Hepatic stellate cell (primary cell): Measurements from ENCODE around the gene C19orf33.

Experiments used
- DNase-seq: peaks from one replicate; pipeline ENCODE4 v3.0.0; 2011; ENCODE audit warnings: low spot score

Gene C19orf33

DNA sequence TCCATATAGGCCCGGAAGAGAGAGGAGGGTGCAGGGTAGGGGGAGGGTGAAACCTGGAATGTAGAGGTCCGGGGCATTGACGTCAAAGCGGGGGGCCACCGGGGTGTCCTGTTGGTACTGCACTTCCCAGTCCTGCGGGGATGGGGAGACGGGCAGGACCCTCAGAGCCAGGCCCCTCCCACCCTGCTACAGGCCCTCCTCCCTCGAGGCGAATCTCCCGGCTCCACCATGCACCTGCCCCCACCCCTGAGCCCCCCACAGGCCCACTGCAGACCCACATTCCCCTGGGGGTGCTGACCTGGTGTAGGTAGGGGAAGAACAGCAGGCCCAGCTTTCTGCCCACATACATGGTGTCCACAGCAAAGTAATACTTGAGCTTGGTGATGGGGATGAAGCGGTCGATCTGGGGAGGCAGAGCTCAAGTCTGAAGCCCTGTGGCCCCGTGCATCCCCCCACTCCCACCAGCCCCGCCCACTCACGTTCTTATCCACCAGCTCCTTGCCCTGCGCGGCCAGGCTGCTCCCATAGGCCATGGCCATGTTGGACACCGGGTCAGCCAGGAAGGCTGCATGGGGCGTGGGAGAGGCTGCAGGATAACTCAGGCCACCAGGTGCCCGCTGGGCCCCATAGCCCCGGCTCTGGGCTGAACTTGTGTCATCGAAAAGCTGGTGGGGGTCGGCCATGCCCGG, 5.0 kb downstream of the C19orf33 start:
- DNase-seq = no peak

DNA sequence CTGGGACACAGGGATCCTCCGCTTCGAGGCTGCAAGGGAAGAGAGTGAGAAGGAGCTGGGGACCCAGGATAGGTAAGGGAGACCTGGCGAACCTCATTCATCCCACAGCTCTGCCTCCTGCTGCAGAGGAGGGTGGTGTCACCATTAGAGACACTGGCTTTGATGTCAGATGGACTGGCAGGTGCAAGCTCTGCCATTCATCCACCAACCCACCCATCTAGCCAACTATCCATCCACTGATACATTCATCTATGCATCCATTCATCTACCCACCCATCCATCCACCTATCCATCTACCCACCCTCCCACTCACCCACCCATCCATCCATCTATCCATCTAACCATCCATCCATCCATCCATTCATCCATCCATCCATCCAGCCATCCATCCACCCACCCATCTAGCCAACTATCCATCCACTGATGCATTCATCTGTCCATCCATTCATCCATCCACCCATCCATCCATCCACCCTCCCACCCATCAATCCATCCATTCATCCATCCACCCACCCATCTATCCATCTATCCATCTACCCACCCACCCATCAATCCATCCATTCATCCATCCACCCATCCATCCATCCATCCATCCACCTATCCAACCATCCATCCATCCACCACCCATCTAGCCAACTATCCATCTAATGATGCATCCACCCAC, 5.7 kb downstream of the C19orf33 start:
- DNase-seq = no peak

DNA sequence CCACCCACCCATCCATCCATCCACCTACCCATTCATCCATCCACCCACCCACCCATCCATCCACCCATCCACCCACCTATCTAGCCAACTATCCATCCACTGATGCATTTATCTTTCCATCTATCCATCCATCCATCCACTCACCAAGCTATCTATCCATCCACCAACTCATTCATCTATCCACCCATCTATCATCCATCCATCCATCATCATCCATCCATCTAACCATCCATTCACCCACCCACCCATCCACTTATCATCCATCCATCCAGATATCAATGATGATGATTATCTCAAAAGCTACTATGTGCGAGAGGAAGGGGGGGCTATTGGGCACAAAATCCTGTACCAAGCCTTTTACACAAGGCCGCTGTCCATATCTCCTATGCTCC, 6.2 kb downstream of the C19orf33 start:
- no peak for DNase-seq

DNA sequence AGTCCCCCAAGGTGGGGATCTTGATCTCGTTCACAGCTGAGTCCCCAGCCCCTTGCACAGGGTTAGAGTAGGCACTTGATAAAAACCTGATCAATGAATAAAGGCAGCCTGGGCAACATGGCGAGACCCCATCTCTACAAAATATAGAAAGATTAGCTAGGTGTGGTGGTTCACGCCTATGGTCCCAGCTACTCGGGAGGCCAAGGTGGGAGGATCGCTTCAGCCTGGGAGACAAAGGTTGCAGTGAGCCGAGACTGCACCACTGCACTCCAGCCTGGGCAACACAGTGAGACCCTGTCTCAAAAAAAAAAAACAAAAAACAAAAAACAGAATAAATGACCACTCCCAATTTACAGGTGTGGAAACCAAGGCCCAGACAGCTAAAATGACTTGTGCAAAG, 6.9 kb downstream of the C19orf33 start:
- no peak for DNase-seq

DNA sequence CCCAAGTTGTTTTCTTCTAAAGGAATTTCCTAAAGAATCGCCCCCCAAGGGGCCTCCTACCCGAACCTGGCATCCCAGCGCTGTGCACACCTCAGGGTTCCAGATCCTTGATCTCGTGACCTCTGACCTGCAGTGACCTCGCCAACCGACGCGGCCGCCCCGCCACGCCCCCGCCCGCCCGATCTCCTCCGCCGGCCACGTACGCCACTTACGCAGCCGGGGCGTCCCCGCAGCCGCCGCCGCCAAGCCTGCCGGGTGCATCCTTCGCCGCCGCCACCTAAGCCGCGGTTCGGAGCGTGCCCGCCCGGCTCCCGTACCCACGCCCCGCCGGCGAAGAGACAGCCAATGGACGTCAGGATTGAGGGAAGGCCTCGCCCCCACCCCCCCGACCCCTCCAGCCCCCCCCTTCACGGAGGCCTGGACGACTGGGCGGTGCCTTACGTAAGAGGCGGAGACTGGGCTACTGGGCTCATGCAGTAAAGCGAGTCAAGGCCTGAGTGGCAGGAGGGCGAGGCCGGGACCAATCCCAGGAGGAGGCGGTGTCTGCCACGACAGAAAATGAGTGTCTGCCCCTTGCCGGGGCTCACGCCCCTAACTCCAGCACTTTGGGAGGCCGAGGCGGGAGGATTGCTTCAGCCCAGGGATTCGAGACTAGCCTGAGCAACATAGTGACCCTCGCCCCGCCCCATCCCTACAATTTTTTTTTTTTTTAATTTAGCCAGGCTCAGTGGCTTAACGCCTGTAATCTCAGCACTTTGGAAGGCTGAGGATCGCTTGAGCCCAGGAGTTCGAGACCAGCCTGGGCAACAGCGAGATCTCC, 11.8 kb downstream of the C19orf33 start, which contains the start of gene YIF1B:
Gene YIF1B, minus strand, starts transcription at position 291 of the 820 bp plus-strand sequence. Its CDS starts 30 bp downstream, at position 261.
- DNase-seq = peak; percentile 99

DNA sequence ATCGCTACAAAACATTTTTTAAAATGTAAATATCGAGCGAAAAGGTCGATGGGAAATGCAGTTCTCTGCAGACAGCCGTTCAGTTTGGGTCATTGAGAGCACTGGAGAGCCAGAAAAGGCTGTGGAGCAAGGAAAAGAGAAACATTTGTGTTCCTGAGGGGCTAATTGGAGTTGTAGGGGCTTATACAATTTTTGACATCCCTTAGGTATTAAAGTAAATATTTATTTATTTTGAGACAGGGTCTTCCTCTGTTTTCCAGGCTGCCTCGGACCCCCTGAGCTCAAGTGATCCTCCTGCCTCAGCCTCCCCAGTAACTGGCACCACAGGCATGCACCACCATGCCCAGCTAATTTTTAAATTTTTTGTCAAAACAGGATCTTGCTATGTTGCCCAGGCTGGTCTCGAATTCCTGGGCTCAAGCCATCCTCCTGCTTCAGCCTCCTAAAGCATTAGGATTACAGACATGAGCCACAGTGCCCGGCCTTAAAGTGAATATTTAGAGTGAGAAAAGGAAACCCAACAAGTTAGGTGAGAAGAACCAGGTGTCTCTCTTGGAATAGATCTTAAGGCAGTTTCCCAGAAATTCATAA, 12.5 kb downstream of the C19orf33 start:
- DNase-seq = peak; percentile 42

DNA sequence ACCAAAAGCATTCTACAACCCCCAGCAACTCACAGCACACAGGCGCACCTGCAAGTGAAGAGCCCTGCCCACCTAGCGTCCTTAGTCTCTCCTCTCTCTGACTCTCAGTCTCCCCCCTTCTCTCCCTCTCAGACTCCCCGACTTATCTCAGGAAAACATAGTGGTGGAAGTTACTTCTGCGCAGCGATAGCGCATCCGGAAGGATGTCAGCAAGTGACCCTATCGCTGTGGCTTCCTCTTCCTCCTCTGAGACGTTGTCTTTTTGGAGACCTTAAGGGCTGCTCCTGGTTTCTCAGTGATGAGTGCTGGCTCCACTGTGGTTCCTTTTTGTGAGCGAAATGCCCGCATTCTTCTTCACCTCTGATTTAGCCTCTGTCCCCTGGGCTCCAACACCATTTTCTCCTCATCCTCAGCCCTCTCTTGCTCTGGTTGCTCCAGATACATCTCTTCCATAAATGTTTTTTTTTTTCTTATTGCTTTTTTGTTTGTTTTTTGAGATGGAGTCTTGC, 13.1 kb downstream of the C19orf33 start:
- no peak for DNase-seq

DNA sequence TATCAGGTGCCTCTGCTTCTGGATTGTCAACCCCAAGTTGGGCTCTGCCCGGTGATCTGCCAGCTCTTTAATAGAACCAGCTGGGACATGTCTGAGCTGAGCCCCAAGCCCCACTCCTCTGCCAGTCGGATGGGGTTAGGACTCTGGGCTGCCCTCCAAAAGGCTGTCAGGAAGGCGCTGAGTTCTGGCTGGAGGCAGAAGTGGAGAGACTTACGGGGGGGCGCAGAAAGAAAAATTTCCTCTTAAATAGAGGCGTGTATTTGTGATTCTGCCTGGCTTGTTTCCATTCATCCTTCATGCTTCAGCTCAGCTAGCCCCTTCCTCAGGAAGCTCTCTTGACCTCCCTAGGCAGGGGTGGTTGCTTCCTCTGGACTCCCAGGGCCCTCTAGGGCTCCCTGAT, 14.6 kb downstream of the C19orf33 start:
- no peak for DNase-seq

DNA sequence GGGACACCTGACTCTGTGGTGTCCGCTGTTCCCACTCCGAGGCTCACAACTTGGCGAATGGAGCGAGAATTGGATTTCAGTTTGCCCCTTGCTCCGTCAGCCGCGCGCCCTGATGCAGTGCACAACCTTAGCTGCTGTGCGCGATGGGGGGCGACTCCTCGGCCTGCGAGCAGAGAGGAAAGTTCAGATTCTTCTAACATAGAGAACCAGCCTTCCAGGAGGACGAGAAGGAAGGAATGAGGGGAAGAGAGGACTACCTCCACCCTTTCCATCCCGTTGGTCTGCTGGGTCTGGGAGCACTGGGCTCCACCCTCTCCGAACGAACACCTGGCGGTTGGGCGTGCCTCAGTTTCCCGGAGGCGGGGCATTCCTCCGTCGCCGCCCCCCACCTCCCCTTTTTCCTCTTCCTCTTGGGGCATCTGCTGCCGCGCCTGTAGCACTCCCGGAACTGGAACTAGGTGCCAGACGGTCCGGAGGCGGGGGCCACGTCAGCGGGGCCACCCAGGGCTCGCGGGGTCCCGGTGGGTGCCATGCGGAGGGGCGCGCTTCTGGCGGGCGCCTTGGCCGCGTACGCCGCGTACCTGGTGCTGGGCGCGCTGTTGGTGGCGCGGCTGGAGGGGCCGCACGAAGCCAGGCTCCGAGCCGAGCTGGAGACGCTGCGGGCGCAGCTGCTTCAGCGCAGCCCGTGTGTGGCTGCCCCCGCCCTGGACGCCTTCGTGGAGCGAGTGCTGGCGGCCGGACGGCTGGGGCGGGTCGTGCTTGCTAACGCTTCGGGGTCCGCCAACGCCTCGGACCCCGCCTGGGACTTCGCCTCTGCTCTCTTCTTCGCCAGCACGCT, 15.6 kb downstream of the C19orf33 start, which contains the start of gene KCNK6:
Gene KCNK6, plus strand, starts transcription at position 425 of the 838 bp plus-strand sequence. Its CDS starts 106 bp downstream, at position 531.
- DNase-seq = peak; percentile 47

DNA sequence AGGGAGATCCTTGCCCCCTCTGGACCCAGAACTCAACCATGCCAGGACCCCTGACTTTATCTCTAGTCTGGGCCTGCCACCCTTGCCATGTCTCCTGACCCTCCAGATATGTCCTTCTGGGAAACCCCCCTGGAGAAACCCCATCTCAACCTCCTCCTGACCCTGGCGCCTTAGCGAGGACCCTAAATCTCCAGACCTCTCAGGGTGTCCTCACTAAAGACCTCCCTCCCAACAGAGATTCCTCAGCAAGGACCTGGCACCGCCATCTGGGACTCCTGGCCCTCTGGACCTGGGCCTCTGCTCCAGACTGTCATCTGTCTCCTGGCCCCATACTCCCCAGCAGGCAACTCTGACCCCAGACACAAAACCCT, 16.9 kb downstream of the C19orf33 start:
- no peak for DNase-seq

DNA sequence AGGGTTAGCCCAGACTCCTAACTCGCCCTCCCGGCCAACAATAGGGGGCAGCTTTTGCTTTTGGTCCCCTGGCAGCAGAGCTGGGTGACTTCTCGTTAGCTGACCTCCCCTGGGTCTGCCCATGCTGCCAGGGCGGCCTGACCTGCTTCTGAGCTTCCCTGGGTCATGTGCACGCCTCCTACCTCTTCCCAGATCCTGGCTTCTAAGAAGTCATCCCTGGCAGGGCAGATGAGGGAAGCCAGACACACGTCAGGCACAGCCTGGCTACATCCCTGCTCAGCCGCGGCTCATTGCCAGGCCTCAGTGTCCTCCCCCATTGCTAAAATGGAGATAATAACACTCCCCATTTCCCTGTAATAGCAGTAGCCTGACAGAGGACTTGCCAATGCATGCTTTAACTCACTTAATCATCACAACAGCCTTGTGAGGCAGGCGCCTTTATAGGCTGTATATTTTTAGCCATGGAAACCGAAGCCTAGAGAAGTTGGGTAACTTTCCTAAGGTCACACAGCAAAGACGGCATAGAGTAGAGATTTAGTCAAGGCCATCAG, 17.7 kb downstream of the C19orf33 start:
- DNase-seq = peak; percentile 64

DNA sequence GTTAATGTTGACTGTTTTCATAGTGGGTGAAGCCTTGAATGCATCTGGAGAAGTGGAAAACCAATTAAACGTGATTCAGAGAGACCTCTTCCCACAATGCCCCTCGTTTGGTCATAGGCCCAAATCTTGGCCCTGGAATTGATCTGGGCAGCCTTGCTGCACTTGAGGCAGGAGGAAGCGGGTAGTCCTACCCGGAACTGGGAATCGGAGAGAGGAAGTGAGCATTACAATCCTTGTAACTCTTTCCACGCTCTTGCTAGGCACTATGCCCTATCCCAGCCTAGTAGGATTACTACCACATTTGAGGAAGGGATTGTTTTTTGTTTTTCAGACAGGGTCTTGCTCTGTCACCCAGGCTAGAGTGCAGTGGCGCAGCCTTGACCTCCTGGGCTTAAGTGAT, 19.2 kb downstream of the C19orf33 start:
- DNase-seq = no peak

DNA sequence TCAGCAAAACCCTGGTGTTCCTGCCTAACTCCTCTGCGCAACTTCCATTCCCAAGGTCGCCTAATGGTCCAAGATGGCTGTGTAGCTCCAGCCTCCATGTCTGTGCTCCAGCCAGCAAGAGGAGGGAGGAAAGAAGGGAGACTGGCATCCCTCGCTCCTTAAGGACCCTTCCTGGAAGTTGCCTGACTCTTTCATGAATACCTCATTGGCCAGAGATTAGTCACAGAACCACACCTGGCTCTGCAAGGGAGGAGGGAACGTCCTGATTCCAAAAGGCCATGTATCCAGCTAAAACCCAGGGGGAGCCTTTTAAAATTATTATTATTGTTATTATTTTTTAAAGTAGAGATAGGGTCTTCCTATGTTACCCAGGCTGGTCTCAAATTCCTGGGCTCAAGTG, 20.4 kb downstream of the C19orf33 start:
- DNase-seq = no peak

DNA sequence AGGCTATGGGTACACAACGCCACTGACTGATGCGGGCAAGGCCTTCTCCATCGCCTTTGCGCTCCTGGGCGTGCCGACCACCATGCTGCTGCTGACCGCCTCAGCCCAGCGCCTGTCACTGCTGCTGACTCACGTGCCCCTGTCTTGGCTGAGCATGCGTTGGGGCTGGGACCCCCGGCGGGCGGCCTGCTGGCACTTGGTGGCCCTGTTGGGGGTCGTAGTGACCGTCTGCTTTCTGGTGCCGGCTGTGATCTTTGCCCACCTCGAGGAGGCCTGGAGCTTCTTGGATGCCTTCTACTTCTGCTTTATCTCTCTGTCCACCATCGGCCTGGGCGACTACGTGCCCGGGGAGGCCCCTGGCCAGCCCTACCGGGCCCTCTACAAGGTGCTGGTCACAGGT, 22.5 kb downstream of the C19orf33 start:
- DNase-seq = no peak

DNA sequence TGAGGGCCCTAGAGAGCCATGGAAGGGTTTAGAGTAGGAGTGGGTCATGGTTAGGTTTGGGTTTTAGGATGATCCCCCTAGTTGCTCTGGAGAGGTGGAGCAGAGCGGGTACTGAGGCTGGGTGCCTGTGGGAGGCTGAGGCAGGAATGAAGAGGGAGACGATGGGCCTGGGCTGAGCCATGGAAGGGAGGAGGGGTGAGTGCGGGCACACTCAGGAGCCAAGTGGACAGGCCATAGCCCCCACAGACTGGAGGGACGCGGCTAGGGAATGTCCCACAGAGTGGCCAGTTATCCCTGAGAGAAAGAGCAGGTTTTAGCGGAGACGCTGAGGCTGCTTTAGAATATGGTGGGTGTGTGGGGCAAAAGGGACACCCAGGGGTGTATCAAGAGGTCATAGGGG, 25.6 kb downstream of the C19orf33 start:
- no peak for DNase-seq

DNA sequence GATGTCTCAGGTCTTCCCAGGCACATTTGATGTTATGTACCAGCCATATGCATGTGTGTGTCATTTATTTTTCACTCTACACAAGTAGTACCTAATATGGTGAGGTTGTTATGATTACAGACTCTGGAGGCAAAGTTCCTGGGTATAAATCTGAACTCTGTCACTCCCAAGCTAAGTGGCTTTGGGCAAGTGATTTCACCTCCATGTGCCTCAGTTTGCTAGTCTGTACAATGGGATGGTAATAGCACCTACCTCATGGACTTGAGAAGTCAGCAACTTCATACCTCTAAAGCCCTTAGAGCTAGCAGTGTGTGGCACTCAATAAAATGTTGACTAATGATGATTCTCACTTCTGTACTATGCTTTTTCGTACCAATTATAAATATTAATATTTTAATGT, 27.7 kb downstream of the C19orf33 start:
- DNase-seq = no peak

DNA sequence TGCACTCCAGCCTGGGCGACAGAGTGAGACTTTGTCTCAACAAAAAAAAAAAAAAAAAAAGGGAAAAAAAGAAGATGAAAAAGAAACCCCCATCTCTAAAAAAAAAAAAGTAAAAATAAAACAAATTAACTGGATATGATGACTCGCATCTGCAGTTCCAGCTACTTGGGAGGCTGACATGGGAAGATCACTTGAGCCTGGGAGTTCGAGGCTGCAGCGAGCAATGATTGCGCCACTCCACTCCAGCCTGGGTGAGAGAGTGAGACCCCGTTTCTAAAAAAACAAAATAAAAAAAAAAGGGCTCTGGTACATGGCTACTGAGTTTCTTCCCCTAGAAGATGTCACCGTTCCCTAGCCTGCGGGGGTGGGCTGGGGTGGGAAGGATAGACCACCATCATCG, 29.2 kb downstream of the C19orf33 start:
- no peak for DNase-seq

DNA sequence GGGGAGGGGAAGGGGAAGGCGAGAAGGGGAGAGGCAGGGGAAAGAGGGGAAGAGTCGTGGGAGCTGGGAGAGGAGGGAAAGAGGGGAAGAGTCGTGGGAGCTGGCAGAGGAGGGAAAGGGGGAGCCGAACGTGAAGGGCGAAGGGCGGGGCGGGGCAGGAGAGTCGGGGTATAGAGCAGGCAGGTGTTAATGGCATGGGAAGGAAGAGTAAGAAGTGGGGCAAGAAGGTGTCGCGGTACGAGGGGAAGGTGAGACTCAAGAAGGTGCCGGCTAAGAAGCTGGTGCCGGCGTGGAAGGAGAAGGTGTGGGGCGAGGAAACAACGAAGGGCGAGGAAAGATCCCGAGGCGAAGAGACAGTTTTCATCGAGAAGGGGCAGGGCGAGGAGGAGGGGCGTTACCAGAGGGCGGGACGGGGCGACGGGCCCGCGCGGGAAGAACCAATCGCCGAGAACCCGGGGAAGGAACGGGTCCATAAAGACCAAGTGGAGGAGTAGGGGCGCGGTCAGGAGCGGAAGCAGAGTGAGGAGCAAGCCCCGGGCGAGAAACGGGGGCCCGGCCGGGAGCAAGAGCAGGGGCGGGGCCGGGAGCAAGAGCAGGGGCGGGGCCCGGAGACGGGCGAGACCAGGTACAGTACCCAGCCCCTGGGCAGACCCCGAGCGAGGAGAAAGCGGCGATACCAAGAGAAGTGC, 32.0 kb downstream of the C19orf33 start:
- peak; percentile 98 for DNase-seq

DNA sequence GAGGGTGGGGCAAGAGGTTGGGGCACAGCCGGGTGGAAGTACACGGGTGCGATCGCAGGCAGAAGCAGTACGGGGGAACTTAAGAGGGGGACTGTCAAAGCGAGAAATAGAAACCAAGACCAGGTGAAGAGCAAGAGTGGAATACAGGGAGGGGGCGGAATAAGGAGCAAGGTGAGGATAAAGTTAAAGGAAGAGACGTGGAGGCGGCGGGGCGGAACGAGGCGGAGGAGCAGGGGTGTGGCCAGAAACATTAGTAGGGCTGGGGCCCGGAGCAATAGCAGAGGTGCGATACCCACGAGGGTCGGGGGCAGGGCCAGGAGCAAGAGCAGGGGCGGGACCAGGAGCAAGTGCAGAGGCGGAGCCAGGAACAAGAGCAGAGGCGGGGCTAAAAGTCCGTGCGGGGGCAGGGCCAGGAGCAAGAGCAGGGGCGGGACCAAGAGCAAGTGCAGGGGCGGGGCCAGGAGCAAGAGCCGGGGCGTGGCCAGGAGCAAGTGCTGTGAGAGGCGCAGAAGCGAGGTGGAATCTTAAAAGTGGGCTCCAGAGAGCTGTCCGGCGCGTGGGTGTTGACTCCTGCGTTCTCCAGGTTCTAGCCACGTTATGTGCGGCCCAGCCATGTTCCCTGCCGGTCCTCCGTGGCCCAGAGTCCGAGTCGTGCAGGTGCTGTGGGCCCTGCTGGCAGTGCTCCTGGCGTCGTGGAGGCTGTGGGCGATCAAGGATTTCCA, 32.7 kb downstream of the C19orf33 start:
- DNase-seq = peak; percentile 82

DNA sequence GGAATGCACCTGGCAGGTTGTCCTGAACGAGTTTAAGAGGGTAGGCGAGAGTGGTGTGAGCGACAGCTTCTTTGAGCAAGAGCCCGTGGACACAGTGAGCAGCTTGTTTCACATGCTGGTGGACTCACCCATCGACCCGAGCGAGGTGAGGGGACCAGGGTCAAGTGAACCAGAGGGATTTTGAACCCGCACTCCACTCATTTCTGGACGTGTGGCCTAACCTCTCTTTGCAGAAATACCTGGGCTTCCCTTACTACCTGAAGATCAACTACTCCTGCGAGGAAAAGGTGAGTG, 33.3 kb downstream of the C19orf33 start:
- no peak for DNase-seq
